Skeletal muscle cell (primary cell): Measurements from ENCODE around the gene CYTH1.
"Not testable (repeated sequence)": the region's sequence is repeated elsewhere in the genome, so short reads cannot be mapped to it uniquely, and the experiment has no call there.

Source experiments
- DNase-seq: peaks from one replicate; pipeline ENCODE4 v3.0.0-alpha.2; 2010; ENCODE audit warnings: low read depth
- H3K4me3 ChIP-seq: 2 replicates; pipeline ENCODE4 v1.5.1; 2011; ENCODE audit warnings: low read depth, mild to moderate bottlenecking, control low read depth, low read length, moderate library complexity

The CYTH1 gene

DNA sequence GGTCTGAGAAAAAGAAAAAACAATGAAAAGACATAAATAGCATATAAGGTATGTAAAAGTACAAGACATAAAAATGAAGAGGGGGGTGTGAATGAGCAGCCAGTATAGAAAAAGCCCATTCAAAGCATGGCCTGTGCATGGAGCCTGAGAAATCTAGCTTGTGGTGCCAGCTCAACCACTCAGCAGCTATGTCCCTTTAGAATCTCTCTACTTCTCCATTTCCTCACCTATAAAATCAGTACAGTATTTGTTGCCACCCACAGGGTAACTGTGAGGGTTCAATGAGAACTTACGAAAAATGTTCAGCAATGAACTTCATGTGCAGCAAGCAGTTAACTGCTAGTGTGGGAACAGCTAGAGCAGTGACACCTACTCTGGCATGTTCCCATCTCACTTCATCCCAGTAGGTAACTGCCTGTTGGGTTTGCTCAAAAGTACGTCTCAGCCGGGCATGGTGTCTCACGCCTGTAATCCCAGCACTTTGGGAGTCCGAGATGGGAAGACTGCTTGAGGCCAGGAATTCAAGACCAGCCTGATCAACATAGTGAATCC, 15.3 kb downstream of the CYTH1 start:
- DNase-seq, result no peak
- H3K4me3 ChIP-seq, result no peak overlapping the region

DNA sequence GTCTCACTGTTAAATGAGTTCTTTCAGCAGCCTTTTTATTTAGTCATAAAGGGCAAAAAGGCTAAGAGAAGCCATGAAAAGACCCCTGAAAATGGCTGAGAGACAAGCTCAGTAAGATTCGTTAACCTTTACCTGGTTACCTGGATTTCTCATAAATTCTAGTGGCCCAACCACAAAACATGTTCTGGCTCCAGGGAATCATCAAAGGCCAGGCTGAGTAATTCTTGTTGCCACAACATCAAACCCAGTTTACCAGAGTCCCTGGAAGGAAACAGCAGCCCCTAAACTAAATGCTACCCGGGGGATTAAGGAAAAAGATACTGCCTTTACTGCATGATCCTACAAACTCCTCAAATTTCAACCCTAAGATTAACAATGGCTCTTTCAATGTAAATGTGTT, 15.8 kb downstream of the CYTH1 start:
- DNase-seq, result no peak
- no peak overlapping the region for H3K4me3 ChIP-seq

- no peak for DNase-seq
- H3K4me3 ChIP-seq, result no peak overlapping the region
These were observed 16.3 kb downstream of the CYTH1 start for GRCh38 chr17:78765821-78766220.

GRCh38 chr17:78764871-78765270, 17.2 kb downstream of the CYTH1 start:
- no peak overlapping the region for H3K4me3 ChIP-seq
- DNase-seq, result no peak

- DNase-seq, result no peak
- no peak overlapping the region for H3K4me3 ChIP-seq
These were observed 18.5 kb downstream of the CYTH1 start for GRCh38 chr17:78763561-78763960.

- no peak for DNase-seq
- H3K4me3 ChIP-seq, result no peak overlapping the region
These were observed 20.2 kb downstream of the CYTH1 start for GRCh38 chr17:78761789-78762406.

DNA sequence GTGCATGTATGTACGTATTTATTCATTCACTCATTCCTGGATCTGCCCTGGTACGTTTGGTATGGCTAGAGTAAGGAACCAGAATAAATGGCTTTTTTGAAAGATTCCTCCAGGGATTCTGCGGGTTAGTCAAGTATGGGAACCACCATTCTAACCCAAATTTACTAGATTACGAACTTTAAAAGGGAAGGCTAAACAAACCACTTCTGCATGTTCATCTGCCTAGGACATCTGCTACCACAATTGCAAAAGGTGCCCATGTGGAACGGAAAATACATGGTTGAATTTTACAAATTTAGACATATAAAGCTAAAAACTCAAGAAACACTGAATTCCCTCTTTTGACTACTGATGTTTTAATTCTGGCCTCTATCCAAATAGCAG, 22.1 kb downstream of the CYTH1 start:
- DNase-seq, result no peak
- no peak overlapping the region for H3K4me3 ChIP-seq

- H3K4me3 ChIP-seq, result no peak overlapping the region
These were observed 22.7 kb downstream of the CYTH1 start for GRCh38 chr17:78759203-78759968.

DNA sequence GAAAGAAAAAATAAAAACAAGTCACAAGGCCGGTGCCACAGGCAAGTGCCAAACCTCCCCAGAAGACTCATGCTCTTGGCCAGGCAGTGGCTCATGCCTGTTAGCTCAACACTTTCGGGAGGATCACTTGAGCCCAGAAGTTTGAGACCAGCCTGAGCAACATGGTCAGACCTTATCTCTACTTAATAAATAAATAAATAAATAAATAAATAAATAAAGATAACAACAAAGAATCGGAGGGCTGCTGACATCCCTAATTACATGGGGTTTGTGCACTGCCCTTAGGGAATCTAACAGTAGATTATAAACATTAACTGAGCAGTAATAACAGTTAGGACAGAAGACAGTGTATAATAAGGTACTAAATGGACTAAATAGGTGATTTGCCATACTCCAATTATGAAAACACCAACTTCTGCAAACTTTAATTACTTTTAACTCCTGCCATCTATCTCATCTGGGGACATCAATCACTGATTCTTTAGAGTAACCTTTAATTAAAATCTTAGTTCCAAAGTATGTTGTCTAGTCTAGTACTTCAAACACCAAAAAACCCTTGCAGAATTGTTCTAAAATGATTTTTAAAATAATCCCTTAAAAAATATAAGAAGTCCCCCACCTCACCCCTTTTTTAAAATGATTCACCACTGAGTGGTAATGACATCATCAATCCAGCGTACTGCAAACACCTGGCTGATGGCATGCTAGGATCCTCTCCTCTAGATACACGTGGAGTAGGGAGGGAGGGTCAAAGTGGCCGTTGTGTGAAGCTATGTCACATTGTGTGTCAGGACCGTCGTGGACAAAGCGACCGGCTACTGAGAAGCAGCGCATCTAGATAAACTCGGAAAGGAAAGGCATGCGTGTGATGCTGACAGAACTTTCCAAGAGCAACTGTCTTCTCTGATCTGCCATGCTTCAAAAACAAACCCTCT, 28.5 kb downstream of the CYTH1 start:
- no peak overlapping the region for H3K4me3 ChIP-seq
- DNase-seq, result no peak

More at GRCh38 chr17:78759203-78759968, 22.7 kb downstream of the CYTH1 start:
- no peak for DNase-seq

DNA sequence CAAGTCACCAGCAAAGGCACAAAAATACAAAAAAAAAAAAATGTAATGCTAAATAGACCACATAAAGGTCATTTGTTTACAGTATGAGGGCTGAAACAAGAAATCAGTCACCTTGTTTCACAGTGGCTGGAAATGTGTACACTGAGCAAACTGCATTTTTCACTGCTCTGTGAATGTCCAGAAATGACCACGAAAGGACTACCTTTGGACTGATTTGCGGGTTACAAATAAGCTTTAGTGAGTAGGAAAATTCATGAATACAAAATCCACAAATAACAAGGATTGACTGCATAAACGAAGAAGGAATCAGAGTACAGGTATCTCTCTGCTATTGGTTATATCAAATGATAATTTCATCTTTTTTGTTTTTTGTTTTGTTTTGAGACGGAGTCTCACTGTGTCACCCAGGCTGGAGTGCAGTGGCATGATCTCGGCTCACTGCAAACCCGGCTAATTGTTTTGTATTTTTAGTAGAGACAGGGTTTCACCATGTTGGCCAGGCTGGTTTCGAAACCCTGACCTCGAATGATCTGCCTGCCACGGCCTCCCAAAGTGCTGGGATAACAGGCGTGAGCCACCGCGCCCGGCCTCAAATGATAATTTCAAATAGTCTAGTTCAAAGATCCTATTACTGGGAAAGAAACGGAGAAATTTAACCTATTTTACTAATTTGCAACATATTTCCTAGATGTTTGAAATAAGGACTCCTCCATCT, 30.5 kb downstream of the CYTH1 start:
- no peak for DNase-seq
- H3K4me3 ChIP-seq, result no peak overlapping the region

DNA sequence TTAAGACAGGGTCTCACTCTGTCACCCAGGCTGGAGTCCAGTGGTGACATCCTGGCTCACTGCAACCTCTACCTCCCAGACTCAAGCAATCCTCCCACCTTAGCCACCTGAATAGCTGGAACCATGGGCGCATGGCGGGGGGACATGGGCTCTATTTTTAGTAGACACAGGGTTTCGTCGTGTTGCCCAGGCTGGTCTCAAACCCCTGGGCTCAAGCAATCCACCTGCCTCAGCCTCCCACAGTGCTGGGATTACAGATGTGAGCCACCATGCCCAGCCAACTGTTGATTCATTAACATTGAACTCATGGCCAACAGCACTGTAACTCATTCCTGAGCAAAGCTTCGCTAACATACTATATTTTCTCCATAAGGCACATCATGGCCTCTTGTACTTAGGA, 31.1 kb downstream of the CYTH1 start:
- H3K4me3 ChIP-seq, DNase-seq: not testable (repeated sequence)

GRCh38 chr17:78748730-78749317, 33.2 kb downstream of the CYTH1 start:
- no peak for DNase-seq
- H3K4me3 ChIP-seq, result no peak overlapping the region

- H3K4me3 ChIP-seq, result no peak overlapping the region
- DNase-seq, result no peak
These were observed 33.9 kb downstream of the CYTH1 start for GRCh38 chr17:78748048-78748729.

- DNase-seq, result no peak
- H3K4me3 ChIP-seq, result no peak overlapping the region
These were observed 34.6 kb downstream of the CYTH1 start for GRCh38 chr17:78747488-78747887.

DNA sequence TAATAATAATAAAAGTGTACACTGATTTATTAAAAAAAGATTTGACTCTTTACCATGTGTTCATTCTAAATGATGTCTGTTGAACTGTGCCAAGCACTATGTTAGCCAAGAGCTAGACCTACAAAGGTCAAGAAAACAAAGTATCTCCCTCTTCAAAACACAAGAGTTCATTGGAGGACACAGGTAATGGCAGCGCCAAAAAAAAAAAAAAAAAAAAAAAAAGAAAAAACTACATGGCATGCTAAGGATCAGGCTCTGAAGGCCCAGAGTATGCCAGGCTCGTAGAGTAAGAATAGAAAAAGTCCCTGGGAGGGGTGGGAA, 35.2 kb downstream of the CYTH1 start:
- DNase-seq, result no peak
- H3K4me3 ChIP-seq, result no peak overlapping the region

GRCh38 chr17:78746263-78746948, 35.7 kb downstream of the CYTH1 start:
- H3K4me3 ChIP-seq, result no peak overlapping the region
- DNase-seq, result no peak

GRCh38 chr17:78745407-78746088, 36.5 kb downstream of the CYTH1 start:
- DNase-seq, result no peak
- H3K4me3 ChIP-seq, result no peak overlapping the region
